NCI-H2081 treated with DMSO at 0.1 percent for 48 hours (cell line): Measurements from ENCODE around the gene FBLN2.

Source experiments
- DNase-seq: peaks from one replicate; lab custom pipeline; 2025; lab: John Stamatoyannopoulos, UW

The FBLN2 gene

DNA sequence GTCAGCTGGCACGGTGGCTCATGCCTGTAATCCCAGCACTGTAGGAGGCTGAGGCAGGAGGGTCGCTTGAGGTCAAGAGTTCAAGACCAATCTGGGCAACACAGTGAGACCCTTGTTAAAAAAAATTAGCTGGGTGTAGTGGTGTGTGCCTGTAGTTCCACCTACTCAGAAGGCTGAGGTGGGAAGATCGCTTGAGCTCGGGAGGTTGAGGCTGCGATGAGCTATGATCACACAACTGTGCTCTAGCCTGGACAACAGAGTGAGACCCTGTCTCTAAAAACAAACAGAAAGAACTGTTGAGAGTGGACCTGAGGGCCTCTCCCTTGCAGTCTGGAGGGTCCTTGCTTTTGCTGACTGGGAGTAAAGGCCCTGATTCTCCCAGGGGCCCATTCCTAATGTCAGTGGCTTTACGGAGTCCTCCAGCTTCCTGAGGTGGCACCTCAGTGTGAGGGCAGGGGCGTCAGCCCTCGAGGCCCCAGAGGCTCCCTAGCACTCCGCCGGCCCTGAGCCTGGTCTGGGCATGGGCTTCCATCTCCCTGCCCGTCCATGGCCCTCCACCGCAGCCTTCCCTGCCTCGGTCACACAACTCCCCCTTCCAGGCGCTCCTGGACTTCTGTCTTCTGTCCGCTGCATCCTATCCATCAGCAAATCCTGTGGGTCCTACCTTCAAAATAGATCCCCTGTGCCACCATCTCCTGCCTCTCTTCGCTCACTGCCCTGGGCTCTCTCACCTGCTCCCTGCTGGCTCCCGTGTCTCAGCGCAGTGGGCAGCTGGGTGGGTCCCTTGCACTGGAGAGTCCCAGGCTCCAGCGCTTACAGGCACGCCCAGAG lies 19.0 kb downstream of the FBLN2 start:
- no peak for DNase-seq

DNA sequence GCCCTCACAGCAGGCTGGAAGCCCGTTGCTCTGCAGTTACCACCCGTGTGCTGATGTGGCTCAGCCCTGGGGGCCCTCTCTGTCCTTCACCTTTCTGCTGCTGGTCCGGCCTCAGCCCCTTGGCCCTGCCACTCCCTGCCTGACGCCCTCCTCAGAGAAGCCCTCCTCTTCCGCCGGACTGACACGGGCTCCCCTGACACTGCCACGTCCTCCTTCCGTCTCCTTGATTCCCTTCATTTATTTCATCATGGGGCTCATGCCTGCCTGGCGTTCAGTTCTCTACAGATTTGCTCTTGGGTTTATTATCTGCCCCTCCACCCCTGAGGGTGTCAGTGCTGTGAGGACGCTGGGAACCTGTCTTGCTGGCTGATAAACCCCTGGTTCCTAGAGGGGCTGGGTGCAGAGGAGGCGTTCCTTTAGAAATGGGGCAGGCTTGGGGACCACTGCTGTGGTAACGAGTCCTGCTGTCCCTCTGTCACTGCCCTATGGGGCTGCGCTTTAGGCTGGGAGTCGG lies 19.6 kb downstream of the FBLN2 start:
- no peak for DNase-seq

DNA sequence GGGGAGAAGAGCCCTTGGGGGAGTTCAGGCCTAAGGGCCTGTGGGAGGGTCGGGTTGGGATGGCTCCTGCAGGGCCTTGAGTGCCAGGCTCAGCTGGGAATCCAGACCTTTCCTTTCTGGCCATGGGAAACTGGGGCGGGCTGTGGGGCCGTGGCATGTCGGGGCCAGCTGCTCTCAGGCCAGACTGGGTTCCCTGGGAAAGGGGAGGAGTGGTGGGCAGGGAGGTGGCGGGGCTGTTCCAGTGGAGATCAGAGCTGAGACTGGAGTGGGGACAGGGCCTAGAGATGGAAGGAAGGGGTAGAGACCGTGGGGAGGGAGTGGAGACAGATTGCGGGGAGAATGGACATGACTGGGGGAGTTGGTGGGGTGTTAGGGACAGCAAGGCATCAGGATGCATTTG lies 20.3 kb downstream of the FBLN2 start:
- DNase-seq, result no peak

DNA sequence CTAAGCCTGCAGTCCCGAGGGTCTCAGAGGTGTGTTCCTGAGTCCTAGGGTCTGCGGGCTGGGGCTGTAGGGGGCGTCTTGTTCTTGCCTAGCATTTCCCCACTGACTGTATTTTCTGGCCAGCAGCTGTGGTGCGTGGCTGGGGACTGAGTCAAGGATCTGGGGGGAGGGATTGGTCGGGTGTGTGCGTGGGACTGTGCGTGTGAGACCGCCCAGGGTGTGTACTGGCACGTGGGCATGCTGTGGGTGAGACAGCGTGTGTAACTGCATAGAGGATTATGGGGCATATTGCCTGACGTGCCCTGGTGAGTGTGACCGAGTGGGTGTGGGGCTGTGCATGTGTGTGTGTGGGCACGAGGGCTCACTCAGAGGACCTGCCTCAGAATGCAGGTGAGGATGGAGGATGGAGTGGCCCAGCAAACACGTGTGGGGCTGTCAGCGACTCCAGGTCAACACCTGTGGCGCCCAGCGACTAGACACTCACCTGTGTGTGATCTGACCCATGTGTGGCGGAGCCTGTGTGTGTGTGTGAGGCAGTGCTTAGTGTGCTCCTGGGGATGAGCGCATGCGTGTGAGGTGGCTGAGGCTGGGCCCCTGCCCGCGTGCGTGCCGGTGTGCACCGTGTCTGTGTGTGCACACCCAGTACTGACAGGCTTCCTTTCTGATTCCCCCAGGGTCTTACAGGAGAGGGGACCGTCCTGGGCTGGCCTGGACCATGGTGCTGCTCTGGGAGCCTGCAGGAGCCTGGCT lies 20.9 kb downstream of the FBLN2 start:
- no peak for DNase-seq

DNA sequence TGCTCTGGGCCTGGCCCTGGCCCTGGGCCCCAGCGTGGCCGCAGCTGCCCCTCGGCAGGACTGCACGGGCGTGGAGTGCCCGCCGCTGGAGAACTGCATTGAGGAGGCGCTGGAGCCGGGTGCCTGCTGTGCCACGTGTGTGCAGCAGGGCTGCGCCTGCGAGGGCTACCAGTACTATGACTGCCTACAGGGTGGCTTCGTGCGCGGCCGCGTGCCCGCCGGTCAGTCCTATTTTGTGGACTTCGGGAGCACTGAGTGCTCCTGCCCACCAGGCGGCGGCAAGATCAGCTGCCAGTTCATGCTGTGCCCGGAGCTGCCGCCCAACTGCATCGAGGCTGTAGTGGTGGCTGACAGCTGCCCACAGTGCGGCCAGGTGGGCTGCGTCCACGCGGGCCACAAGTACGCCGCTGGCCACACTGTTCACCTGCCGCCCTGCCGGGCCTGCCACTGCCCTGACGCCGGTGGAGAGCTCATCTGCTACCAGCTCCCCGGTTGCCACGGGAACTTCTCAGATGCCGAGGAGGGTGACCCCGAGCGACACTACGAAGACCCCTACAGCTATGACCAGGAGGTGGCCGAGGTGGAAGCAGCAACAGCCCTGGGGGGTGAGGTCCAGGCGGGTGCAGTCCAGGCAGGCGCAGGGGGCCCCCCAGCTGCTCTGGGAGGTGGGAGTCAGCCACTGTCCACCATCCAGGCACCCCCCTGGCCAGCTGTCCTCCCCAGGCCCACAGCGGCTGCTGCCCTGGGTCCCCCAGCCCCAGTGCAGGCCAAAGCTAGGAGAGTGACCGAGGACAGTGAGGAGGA lies 21.7 kb downstream of the FBLN2 start:
- no peak for DNase-seq

DNA sequence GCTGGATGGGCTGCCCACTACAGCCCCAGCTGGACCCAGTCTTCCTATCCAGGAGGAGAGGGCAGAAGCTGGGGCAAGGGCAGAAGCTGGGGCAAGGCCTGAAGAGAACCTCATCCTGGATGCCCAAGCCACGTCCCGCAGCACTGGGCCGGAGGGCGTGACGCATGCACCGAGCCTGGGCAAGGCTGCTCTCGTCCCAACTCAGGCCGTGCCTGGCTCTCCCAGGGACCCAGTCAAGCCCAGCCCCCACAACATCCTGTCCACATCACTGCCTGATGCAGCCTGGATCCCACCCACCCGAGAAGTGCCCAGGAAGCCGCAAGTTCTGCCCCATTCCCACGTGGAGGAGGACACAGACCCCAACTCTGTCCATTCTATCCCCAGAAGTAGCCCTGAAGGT lies 22.3 kb downstream of the FBLN2 start:
- no peak for DNase-seq

DNA sequence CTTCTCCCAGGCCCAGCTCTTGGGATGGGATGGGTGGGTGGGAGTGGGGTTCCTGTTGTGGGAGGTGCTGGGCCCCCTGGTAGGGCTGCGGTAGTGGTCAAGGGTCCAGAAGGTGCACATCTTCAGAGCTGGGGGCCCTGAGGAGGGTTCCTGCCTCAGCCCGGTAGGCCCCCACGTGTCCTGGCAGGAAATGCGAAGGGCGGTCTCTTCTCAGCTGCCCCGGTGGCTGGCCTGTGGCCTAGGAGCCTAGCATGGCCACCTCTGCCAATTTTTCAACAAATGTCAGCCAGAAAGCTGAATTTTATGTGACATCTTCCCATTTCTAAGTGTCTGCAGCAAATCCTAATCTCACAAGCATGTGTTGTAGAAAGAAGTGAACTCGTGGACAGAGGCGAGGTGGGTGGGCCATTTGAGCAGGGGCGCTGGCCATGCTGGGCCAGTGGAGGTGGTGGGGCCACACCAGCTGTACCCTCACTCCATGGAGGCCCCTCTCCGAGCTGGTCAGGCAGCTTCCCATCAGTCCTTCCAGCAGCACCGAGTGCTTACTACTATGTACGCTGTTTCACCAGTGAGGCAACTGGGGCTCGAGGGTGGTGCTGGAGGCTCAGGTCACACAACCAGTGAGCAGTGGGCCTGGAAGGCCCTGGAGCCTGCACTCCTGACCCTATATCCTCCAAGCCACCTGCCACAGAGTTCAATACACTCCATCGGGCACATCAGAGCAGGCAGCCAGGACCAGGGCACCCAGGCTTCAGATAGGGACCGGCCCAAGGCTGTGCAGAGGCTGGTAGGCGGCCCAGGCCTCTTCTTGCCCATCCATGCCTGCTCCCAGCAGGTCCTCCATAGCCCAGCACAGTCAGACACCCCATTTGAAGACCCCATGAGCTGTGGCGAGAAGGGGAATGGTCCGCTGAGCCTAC lies 23.2 kb downstream of the FBLN2 start:
- DNase-seq, result no peak

DNA sequence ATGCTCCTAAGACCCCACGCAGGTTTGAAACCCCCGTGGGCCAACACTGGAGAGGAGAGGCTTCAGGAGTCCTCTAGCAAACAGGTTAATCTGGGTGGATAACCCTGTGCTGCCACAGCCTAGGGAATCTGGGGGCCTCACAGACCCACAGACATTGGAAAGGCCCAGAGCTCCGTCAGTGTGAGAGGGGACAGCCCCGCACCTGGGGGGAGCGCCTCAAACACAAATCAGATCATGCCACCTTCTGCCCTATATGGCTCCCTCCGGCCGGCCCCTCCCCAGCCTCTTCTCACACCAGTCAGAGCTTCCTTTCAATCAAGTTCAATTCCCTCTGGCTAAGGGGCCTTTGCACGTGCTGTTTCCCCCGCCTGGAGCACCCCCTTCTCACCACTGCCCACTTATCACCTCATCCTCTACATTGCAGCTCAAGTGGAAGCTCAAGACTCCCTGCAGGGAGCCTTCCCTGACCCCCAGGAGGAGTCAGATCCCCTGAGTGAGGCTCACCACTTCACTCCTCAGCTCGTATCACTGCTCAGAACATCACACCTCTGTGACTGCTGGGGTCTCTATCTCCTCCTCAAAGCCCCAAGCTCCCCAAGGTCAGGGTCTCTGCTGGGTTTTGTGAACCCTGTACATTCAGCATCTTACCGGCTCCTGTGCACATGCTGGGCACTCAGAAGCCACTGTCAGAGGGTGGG lies 24.1 kb downstream of the FBLN2 start:
- no peak for DNase-seq

DNA sequence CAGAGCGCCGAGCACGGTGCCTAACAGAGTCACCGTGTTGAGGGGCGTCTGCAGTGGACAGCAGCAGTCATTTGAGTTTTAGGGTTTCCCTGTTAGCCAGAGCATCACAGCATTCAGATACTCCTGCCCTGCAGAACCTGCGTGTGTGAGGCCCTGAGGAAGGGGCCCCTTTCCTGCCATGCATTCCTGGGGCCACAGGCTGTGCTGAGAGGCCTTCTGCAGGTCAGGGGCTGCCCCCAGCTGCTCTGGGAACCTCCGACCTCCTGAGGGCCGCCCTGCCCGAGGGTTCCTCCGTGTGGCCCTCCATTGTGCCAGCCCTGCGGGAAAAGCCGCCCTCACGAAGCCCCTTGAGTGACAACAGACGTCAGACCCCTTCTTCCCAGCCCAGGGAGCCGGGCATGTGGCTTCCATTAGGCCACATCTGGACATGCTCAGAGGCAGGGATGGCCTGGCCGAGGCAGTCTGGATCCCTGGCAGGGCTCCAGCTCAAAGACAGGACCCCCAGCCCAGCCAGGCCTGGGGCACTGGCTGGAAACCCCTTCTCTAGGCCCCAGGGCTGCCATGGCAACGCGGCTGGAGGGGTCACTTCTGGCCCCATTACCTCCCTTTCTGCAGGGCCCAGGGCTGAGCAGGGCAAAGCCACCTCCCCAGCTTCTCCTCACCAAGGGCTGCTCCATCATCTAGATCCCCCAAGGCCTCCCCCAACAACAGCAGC lies 25.3 kb downstream of the FBLN2 start:
- DNase-seq, result no peak

DNA sequence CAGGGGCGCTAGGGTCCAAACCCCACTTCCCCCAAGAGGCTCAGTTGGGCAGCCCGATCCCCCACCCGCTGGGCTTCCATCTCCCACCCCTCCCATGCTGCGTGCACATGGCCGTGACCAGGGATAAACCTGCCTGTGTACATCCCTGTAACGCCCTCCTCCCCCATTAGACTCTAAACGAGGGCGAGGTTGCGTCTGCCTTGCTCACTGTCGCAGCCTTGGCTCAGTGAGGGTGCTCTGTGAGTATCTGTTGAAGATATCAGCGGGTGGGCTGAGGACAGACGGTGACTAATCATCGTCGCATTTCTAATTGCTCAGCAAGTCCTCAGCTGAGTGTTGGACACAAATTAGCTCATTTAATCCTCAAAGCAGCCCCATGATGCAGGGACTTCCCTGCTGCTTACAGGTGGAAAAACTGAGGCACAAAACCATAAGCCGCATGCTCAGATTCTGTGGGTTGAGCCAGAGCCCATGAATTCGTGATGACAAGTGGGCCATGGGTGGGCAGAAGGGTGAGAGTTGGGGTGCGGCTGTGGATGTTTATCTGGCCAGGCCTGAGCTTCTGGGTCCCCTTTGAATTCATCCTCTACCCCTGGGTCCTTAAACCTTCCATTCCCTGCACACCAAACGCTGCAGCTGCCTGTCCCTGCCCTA lies 26.0 kb downstream of the FBLN2 start:
- DNase-seq, result no peak

DNA sequence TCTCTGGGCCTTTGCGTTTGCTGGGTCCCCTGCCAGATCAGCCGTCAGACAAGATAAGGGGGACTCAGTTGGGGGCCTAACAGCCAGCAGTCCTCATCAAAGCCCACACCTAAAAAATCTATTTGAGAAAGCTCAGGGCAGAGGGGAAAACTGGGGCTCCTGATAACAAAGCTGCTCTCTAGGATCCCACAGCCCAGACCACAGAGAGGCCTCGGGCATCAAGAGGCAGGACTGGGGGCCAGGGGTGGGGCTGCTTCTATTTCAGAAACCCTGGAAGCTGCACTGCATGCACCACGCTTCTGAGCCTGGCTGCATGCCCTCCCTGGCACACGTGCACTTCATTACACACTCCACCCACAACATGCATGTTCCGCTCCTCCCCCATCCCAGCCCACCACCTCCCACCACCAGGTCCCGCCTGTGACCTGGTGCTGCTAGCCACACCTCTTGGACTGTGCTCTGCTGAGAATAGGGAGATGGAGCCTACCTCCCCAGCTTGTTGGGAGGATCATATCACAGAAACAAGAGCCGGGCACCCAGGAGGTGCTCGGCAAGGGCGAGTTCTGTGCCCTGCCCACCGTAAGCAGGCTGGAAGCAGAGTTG lies 26.6 kb downstream of the FBLN2 start:
- DNase-seq, result no peak

DNA sequence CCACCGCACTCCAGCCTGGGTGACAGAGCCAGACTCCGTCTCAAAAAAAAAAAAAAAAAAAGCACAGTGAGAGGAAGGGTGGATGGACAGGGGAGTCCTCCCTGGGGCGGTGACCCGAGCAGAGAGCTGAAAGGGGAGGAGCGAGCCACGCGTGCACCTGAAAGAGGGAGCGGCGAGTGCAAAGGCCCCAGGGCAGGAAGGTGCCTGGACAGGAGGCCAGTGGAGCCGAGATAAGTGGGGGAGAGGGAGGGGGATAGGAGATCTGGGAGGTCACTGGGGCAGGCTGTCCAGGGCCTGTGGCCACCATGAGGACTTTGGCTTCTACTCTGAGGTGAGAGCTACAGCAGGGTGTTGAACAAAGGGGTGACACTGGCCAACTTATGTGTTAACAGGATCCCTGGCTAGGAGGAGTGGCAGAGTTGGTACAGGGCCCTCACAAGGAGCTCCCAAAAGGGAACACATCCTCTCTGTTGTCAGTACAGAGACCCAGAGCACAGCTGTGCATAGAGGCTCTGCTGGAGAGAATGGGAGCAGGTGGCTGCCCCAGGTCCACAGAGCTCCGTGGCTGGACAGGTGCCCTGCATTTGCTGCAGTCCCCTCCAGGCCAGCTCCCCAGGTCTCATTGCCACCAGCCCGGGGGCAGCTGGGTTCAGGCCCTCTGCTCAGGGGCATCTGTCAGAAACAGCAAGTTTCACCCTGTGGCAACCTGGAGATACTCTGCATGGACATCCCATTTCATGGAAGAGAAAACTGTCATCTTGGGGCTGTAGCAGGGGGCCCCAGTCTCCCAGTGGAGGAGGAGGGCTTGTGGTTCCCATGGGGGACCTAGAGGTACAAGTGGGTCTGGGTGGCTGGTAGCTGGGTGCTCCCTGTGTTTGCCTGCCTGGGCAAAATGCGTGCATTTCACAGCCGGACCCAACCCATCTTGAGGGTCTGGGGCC lies 28.5 kb downstream of the FBLN2 start:
- no peak for DNase-seq

DNA sequence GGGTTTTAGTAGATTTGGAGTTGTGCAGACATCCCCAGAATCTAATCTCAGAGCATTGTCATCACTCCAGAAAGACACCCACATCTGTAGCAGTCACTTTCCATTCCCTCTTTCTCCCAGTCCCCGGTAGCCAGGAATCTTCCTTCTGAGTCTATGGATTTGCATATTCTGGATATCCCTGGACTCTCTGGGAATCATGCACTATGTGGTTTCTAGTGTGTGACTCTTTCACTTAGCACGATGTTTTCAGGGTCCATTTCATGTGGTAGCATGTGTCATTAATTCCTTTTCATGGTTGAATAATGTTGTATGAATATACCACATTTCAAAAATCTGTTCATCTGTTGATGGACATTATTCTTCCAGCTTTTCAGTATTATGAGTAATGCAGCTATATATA lies 29.3 kb downstream of the FBLN2 start:
- DNase-seq, result no peak

DNA sequence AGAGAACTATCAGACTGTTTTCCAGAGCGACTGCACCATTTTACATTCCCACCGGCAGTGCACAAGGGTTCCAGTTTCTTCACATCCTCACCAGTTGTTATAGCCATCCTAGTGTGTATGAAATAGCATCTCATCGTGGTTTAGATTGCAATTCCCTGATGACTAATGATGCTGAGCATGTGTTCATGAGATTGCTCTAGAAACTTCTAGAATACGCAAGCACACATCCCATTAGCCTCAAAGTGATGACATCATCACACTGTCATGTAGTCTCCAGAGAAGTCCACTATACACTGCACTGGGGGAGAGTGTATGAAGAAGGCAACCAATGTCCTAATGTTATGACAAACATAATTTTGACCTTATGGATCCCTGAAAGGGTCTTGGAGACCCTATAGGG lies 30.1 kb downstream of the FBLN2 start:
- no peak for DNase-seq

DNA sequence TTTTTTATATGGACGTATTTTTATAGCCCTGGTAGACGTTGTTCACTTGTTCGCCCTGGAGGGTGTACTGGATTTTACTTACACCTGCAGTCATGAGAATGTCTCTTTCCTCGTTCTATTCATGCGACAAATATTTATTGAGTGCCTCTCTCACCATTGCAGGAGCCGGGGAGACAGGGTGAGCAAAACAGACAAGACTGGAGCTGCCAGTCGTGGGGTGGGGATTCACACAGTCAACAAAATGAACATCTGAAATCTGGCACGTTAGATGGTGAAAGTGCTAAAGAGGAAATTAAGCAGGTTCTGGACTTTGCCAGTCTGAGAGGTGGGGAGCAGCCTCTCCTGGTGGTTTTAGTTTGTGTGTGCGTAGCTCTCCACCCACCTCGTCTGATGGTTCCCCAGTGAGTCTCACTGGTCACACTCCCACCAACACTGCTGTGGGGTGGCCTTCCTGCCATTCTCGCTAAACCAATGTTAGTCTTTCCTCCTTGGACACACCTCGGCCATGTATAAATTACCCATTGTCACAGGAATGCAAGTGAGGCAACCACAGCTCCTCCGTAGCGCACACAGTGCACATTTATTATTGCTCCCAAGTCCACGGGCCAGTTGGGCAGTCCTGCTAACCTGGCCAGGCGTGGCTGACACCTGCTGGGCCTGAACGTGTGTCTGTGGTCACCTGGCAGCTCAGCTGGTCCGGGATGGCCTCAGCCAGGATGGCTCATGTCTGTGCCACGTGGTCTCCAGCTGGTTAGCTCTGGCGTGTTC lies 31.5 kb downstream of the FBLN2 start:
- no peak for DNase-seq

DNA sequence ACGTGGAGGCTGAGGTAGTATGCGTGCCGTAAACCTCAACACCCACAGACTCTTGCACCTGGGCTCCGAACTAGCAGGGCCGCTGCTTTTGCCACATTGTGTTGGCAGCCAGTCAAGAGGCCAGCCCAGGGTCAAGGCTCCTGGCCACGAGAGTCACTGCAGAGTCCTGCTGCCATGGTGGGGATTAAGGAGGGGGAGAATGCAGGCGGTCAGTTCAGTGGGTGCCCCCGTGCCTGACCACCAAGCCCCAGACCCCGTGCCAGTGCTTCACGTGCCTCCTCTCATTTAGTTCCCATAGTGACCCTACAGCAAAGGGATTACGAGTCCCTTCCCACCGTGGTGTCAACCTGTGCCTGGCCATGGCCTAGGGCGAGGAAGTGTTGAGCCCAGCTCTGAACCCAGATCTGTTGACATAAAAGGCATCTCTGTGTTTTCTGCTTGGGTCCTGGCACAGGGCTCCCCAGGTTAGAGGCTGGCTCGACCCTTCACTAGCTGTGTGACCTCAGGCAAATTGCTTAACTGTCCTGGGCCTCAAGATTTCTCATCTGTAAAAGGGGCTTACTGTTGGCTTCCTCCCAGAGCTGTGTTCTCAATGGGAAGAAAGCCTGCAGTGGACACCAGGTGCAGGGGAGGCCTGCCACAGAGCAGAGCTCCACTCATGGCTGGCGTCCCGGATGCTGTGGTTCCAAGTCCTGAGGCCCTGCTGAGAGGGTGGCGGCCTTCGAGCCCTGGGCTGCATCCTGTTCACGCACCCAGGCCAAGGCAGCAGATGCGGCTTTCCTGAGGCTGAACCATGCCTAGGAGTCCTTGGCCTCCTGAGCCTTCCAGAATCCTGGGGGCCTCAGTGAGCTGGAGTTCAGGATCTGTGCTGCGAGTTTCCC lies 32.8 kb downstream of the FBLN2 start:
- no peak for DNase-seq
